IMR-90 (cell line): ENCODE measurements around the gene TSPAN16. TPM values are rescaled to one million over a fixed set of nuclear protein-coding genes. Genes with fewer than 3 reads are reported as not detected.

Experiments
- ATAC-seq: fragments of 200-7000 bp; cut with Tn5 transposase; 2 replicates; pipeline ENCODE4 v1.9.1; 2020; ENCODE audit warnings: low read depth, mild to moderate bottlenecking, moderate library complexity
- BruUV-seq: library from RNA; stranded (reverse); fragments of 400-500 nt; replicated peaks from 2 replicates; lab custom pipeline; 2021; lab: Mats Ljungman, UMichigan
- CTCF ChIA-PET: fragments of 300-600 bp; formaldehyde crosslinking; extraction: SDS; loops from one replicate; lab custom pipeline; 2021; ENCODE audit warnings: antibody characterized with exemption; lab: Yijun Ruan, JAX
- POLR2A ChIA-PET: fragments of 300-600 bp; sonication (Branson Sonifier 250); formaldehyde crosslinking; loops from one replicate; lab custom pipeline; 2022; ENCODE audit warnings: antibody characterized with exemption; ENCODE audit not compliant: unreplicated experiment; lab: Charles Lee
- DNase-seq: peaks from one replicate; pipeline ENCODE4 v3.0.0; 2013
- H2AFZ ChIP-seq: replicated peaks from 2 replicates; pipeline ENCODE3; 2013; ENCODE audit warnings: low read length, mild to moderate bottlenecking; ENCODE audit not compliant: poor library complexity
- H2AK5ac ChIP-seq: 2 replicates; pipeline ENCODE4 v1.6.1; 2013; ENCODE audit warnings: low read depth, low read length, inconsistent platforms
- H2AK9ac ChIP-seq: replicated peaks from 2 replicates; pipeline ENCODE3; 2013; ENCODE audit warnings: mild to moderate bottlenecking, low read depth, low read length, moderate library complexity; ENCODE audit not compliant: poor library complexity
- H2BK120ac ChIP-seq: 2 replicates; pipeline ENCODE4 v1.6.1; 2013; ENCODE audit warnings: low read depth, low read length, inconsistent platforms
- H2BK15ac ChIP-seq: 3 replicates; pipeline ENCODE4 v1.6.1; 2013; ENCODE audit warnings: low read depth, low read length, inconsistent platforms
- H2BK20ac ChIP-seq: 2 replicates; pipeline ENCODE4 v1.6.1; 2013; ENCODE audit warnings: low read depth, mild to moderate bottlenecking, inconsistent platforms, low read length, moderate library complexity
- H2BK5ac ChIP-seq: 2 replicates; pipeline ENCODE4 v1.6.1; 2013; ENCODE audit warnings: mild to moderate bottlenecking, low read depth, low read length, inconsistent platforms; ENCODE audit not compliant: poor library complexity, severe bottlenecking
- H3K14ac ChIP-seq: replicated peaks from 2 replicates; pipeline ENCODE4 v1.6.1; 2013; ENCODE audit warnings: low read depth, low read length, inconsistent platforms
- H3K18ac ChIP-seq: 2 replicates; pipeline ENCODE4 v1.6.1; 2013; ENCODE audit warnings: low read depth, low read length, control low read depth
- H3K23ac ChIP-seq: 2 replicates; pipeline ENCODE4 v1.6.1; 2013; ENCODE audit warnings: low read depth, low read length, inconsistent platforms
- H3K27ac ChIP-seq: 2 replicates; pipeline ENCODE4 v1.5.1; 2013; ENCODE audit warnings: mild to moderate bottlenecking, control low read depth, low read length; ENCODE audit not compliant: insufficient read depth
- H3K27me3 ChIP-seq: 2 replicates; pipeline ENCODE4 v1.6.1; 2013; ENCODE audit warnings: low read length; ENCODE audit not compliant: control insufficient read depth, insufficient read depth
- H3K36me3 ChIP-seq: 2 replicates; pipeline ENCODE4 v1.6.1; 2013; ENCODE audit warnings: low read length, mixed read lengths; ENCODE audit not compliant: control insufficient read depth, insufficient read depth
- H3K4ac ChIP-seq: 2 replicates; pipeline ENCODE4 v1.6.1; 2013; ENCODE audit warnings: low read depth, low read length, inconsistent platforms
- H3K4me1 ChIP-seq: 2 replicates; pipeline ENCODE4 v1.6.1; 2013; ENCODE audit warnings: low read length, mixed read lengths; ENCODE audit not compliant: control insufficient read depth, insufficient read depth
- H3K4me2 ChIP-seq: 2 replicates; pipeline ENCODE4 v1.6.1; 2013; ENCODE audit warnings: low read depth, mild to moderate bottlenecking, control low read depth, low read length, moderate library complexity
- H3K4me3 ChIP-seq: 2 replicates; pipeline ENCODE4 v1.5.1; 2013; ENCODE audit warnings: low read depth, mild to moderate bottlenecking, control low read depth, low read length, moderate library complexity; ENCODE audit not compliant: insufficient read depth
- H3K56ac ChIP-seq: 2 replicates; pipeline ENCODE4 v1.6.1; 2013; ENCODE audit warnings: low read length, inconsistent platforms; ENCODE audit not compliant: insufficient read depth; ENCODE audit errors: extremely low read depth
- H3K79me1 ChIP-seq, 2 experiments: 2 replicates each; pipeline ENCODE4 v1.6.1; 2013; ENCODE audit warnings: low read length in 2 of 2, inconsistent platforms in 1 of 2, low read depth in 1 of 2
- H3K9ac ChIP-seq: 2 replicates; pipeline ENCODE4 v1.6.1; 2013; ENCODE audit warnings: low read depth, low read length, control low read depth
- H3K9me1 ChIP-seq: 2 replicates; pipeline ENCODE4 v1.6.1; 2013; ENCODE audit warnings: low read length, inconsistent platforms; ENCODE audit not compliant: insufficient read depth
- H3K9me3 ChIP-seq: 2 replicates; pipeline ENCODE4 v1.6.1; 2013; ENCODE audit warnings: low read length; ENCODE audit not compliant: control insufficient read depth, insufficient read depth
- H4K20me1 ChIP-seq: 2 replicates; pipeline ENCODE4 v1.6.1; 2013; ENCODE audit warnings: low read length, inconsistent platforms; ENCODE audit not compliant: insufficient read depth
- H4K5ac ChIP-seq: 2 replicates; pipeline ENCODE4 v1.6.1; 2013; ENCODE audit warnings: mild to moderate bottlenecking, low read depth, low read length, control low read depth
- H4K8ac ChIP-seq, 2 experiments: 2 replicates each; pipeline ENCODE4 v1.6.1; 2013; ENCODE audit warnings: low read depth in 2 of 2, low read length in 2 of 2, control low read depth in 1 of 2, inconsistent platforms in 1 of 2
- H4K91ac ChIP-seq: 2 replicates; pipeline ENCODE4 v1.6.1; 2013; ENCODE audit warnings: low read depth, low read length, inconsistent platforms; ENCODE audit not compliant: insufficient read depth
- BHLHE40 ChIP-seq: fragments of 150-350 bp; IDR thresholded peaks from 2 replicates; pipeline ENCODE4 v1.6.1; 2016; ENCODE audit warnings: mild to moderate bottlenecking, low read depth, low read length
- CHD1 ChIP-seq: IDR thresholded peaks from 2 replicates; pipeline ENCODE4 v1.6.1; 2012; ENCODE audit warnings: low read depth, low read length, improper control_type of control experiment
- CTCF ChIP-seq: conservative IDR thresholded peaks from 2 replicates; pipeline ENCODE4 v1.5.1; 2012; ENCODE audit warnings: mild to moderate bottlenecking, low read depth, low read length, improper control_type of control experiment
- ELK1 ChIP-seq: fragments of 150-350 bp; IDR thresholded peaks from 2 replicates; pipeline ENCODE4 v1.6.1; 2016; ENCODE audit warnings: low read depth, mild to moderate bottlenecking, low read length, moderate library complexity, borderline replicate concordance
- FOS ChIP-seq: fragments of 150-350 bp; IDR thresholded peaks from 2 replicates; pipeline ENCODE4 v1.6.1; 2016; ENCODE audit warnings: low read depth, low read length
- MAFK ChIP-seq: IDR thresholded peaks from 2 replicates; pipeline ENCODE4 v1.6.1; 2012; ENCODE audit warnings: low read depth, low read length, improper control_type of control experiment
- MAZ ChIP-seq: IDR thresholded peaks from 2 replicates; pipeline ENCODE4 v1.6.1; 2012; ENCODE audit warnings: low read depth, mild to moderate bottlenecking, low read length, improper control_type of control experiment, moderate library complexity, borderline replicate concordance
- MXI1 ChIP-seq: IDR thresholded peaks from 2 replicates; pipeline ENCODE4 v1.6.1; 2012; ENCODE audit warnings: low read depth, mild to moderate bottlenecking, low read length, moderate library complexity, borderline replicate concordance
- NFE2L2 ChIP-seq: fragments of 150-350 bp; IDR thresholded peaks from 2 replicates; pipeline ENCODE4 v1.6.1; 2016; ENCODE audit warnings: low read depth, mild to moderate bottlenecking, low read length
- POLR2A ChIP-seq: IDR thresholded peaks from 2 replicates; pipeline ENCODE4 v1.6.1; 2012; ENCODE audit warnings: mild to moderate bottlenecking, low read depth, low read length
- RAD21 ChIP-seq: IDR thresholded peaks from 2 replicates; pipeline ENCODE4 v1.6.1; 2012; ENCODE audit warnings: low read length, improper control_type of control experiment
- RFX5 ChIP-seq: IDR thresholded peaks from 2 replicates; pipeline ENCODE4 v1.8.0; 2012; ENCODE audit warnings: low read depth, mild to moderate bottlenecking, low read length, moderate library complexity
- SMC3 ChIP-seq: fragments of 150-350 bp; IDR thresholded peaks from 2 replicates; pipeline ENCODE4 v1.6.1; 2016; ENCODE audit warnings: low read depth, mild to moderate bottlenecking, antibody characterized with exemption, low read length, moderate library complexity
- USF2 ChIP-seq: fragments of 150-350 bp; IDR thresholded peaks from 2 replicates; pipeline ENCODE4 v1.6.1; 2017; ENCODE audit warnings: mild to moderate bottlenecking, antibody characterized with exemption, low read length, low read depth
- WGBS, 2 experiments: methylation state at CpG; one replicate each; pipeline versions ENCODE4 v1.1.5 to v1.1.7; 2013; ENCODE audit warnings: missing lambda C conversion rate in 2 of 2; ENCODE audit not compliant: insufficient read length in 1 of 2; ENCODE audit errors: extremely low coverage in 2 of 2; 5-methylcytosine and 5-hydroxymethylcytosine counted together
- dilution Hi-C: fragments of 300-500 bp; cut with HindIII; formaldehyde crosslinking; loops from one replicate; pipeline ENCODE4 v1.14.3; 2018; ENCODE audit warnings: low sequenced_read_pairs; ENCODE audit not compliant: unreplicated experiment
- in situ Hi-C: fragments of 300-500 bp; cut with MboI; formaldehyde crosslinking; loops from 3 replicates; pipeline ENCODE4 v1.14.3; 2019; ENCODE audit warnings: low sequenced_read_pairs, inconsistent platforms, mixed read lengths
- intact Hi-C: fragments of 100-400 bp; cut with micrococcal nuclease; formaldehyde crosslinking; loops from 2 replicates; pipeline ENCODE4 v1.10.0; 2022
- polyA plus RNA-seq, 3 experiments: library from polyadenylated mRNA; depleted of rRNA; stranded (reverse); fragments of >200 nt; gene quantifications; 2 replicates each; pipeline ENCODE4 v1.2.3, GENCODE V29; 2012; ENCODE audit warnings: low replicate concordance in 1 of 3
- total RNA-seq: library from RNA; depleted of rRNA; stranded (reverse); fragments of >200 nt; gene quantifications from 2 replicates; pipeline ENCODE4 v1.2.3, GENCODE V29; 2012

Gene TSPAN16
- total and polyA plus RNA-seq, 2 of the 4 experiments (the other 2 are of a cell fraction): not detected

- CTCF ChIA-PET: interaction anchor here (1.4 kb wide), 1 partner anchor 12 kb away, joined by 3 read pairs; no protein-coding TSS in a partner anchor
- Histone ChIP-seq H3K56ac (no peak overlapping the region), H3K79me1 (no peaks in the 10 kb centered on the region), H2AK5ac (no peak overlapping the region), H2BK20ac (no peak overlapping the region), H2AK9ac (no peak overlapping the region), H2BK120ac (no peak overlapping the region), H3K23ac (no peak overlapping the region), H3K36me3 (no peaks in the 10 kb centered on the region), H3K14ac (no peak overlapping the region), H4K20me1 (no peaks in the 10 kb centered on the region), H4K91ac (no peak overlapping the region), H2BK5ac (no peak overlapping the region), H3K4me2 (no peak overlapping the region), H3K9me1 (no peaks in the 10 kb centered on the region), H2BK15ac (no peak overlapping the region), H3K27ac (no peak overlapping the region), H3K9me3 (no peaks in the 10 kb centered on the region), H2AFZ (no peak overlapping the region), H3K4me3 (no peak overlapping the region), H3K9ac (no peak overlapping the region), H3K18ac (no peak overlapping the region), H3K27me3 (peaks cover 6% of the 10 kb centered on the region), H3K4me1 (no peaks in the 10 kb centered on the region), H4K5ac (no peak overlapping the region), H3K4ac (no peak overlapping the region), H4K8ac (no peak overlapping the region)
- dilution Hi-C loops: no loop called here
- in situ Hi-C loops: no loop called here
- no peak for DNase-seq
- 83% methylated on average over 1 of the region's 9 CpGs; no CpG with 5 or more reads in 1 of the 2 experiments for WGBS, 2 experiments
- no peak for TF ChIP-seq POLR2A
- TF ChIP-seq MXI1: no peak
- TF ChIP-seq CHD1: no peak
- no peak for TF ChIP-seq ELK1
- no peak for TF ChIP-seq RFX5
- no peak for TF ChIP-seq CTCF
- TF ChIP-seq NFE2L2: no peak
- no peak for TF ChIP-seq MAZ
- no peak for TF ChIP-seq USF2
- no peak for TF ChIP-seq MAFK
- no peak for TF ChIP-seq FOS
- TF ChIP-seq BHLHE40: no peak
- TF ChIP-seq RAD21: no peak
- no peak for TF ChIP-seq SMC3
- no peak for ATAC-seq
- POLR2A ChIA-PET: no interaction called here
- BruUV-seq: no TSS peak
- intact Hi-C loops: no loop called here
These were observed 10.4 kb downstream of the TSPAN16 start for GRCh38 chr19:11306337-11306736.
